H9 (cell line): ENCODE measurements around the gene CYBC1. TPM values are rescaled to one million over a fixed set of nuclear protein-coding genes. Genes with fewer than 3 reads are reported as not detected.

Source experiments
- DNase-seq: peaks from one replicate; pipeline ENCODE4 v3.0.0-alpha.2; 2017
- H2AFZ ChIP-seq: one replicate; pipeline ENCODE4 v1.6.1; 2013; ENCODE audit warnings: mild to moderate bottlenecking, low read length, control low read depth, moderate library complexity
- H2AK5ac ChIP-seq: 2 replicates; pipeline ENCODE4 v1.6.1; 2013; ENCODE audit warnings: low read length, control low read depth, mixed read lengths; ENCODE audit not compliant: insufficient read length
- H2BK120ac ChIP-seq: one replicate; pipeline ENCODE4 v1.6.1; 2013; ENCODE audit warnings: low read depth, mild to moderate bottlenecking, low read length, control low read depth, inconsistent platforms; ENCODE audit not compliant: poor library complexity, severe bottlenecking
- H2BK12ac ChIP-seq: 2 replicates; pipeline ENCODE4 v1.6.1; 2013; ENCODE audit warnings: low read length, control low read depth, mixed read lengths, low read depth; ENCODE audit not compliant: insufficient read length
- H2BK15ac ChIP-seq: 2 replicates; pipeline ENCODE4 v1.6.1; 2013; ENCODE audit warnings: low read depth, low read length, control low read depth
- H2BK20ac ChIP-seq: one replicate; pipeline ENCODE4 v1.6.1; 2013; ENCODE audit warnings: low read depth, mild to moderate bottlenecking, low read length, control low read depth, inconsistent platforms; ENCODE audit not compliant: poor library complexity, severe bottlenecking
- H2BK5ac ChIP-seq: 2 replicates; pipeline ENCODE4 v1.6.1; 2013; ENCODE audit warnings: low read length, control low read depth, mixed read lengths; ENCODE audit not compliant: insufficient read length
- H3K14ac ChIP-seq: 2 replicates; pipeline ENCODE4 v1.6.1; 2013; ENCODE audit warnings: low read length, control low read depth; ENCODE audit not compliant: insufficient read depth
- H3K18ac ChIP-seq: 2 replicates; pipeline ENCODE4 v1.6.1; 2013; ENCODE audit warnings: low read depth, mild to moderate bottlenecking, mixed read lengths, low read length, control low read depth; ENCODE audit not compliant: insufficient read length
- H3K23ac ChIP-seq: 2 replicates; pipeline ENCODE4 v1.6.1; 2013; ENCODE audit warnings: low read length, control low read depth, mixed read lengths, low read depth; ENCODE audit not compliant: insufficient read length
- H3K23me2 ChIP-seq: 2 replicates; pipeline ENCODE4 v1.6.1; 2013; ENCODE audit warnings: low read depth, mild to moderate bottlenecking, mixed read lengths, low read length, control low read depth; ENCODE audit not compliant: insufficient read length, poor library complexity, severe bottlenecking
- H3K27ac ChIP-seq: 2 replicates; pipeline ENCODE4 v1.5.1; 2013; ENCODE audit warnings: low read length, control low read depth, mixed read lengths, low read depth; ENCODE audit not compliant: insufficient read length
- H3K27me3 ChIP-seq: 2 replicates; pipeline ENCODE4 v1.6.1; 2013; ENCODE audit warnings: low read length, control low read depth, inconsistent platforms; ENCODE audit not compliant: insufficient read depth
- H3K4ac ChIP-seq: 2 replicates; pipeline ENCODE4 v1.6.1; 2013; ENCODE audit warnings: low read depth, mild to moderate bottlenecking, control low read depth, inconsistent platforms, low read length, moderate library complexity
- H3K4me1 ChIP-seq: 2 replicates; pipeline ENCODE4 v1.6.1; 2013; ENCODE audit warnings: low read length, control low read depth, inconsistent platforms; ENCODE audit not compliant: insufficient read depth
- H3K4me2 ChIP-seq: 2 replicates; pipeline ENCODE4 v1.6.1; 2013; ENCODE audit warnings: low read length, control low read depth, mixed read lengths; ENCODE audit not compliant: insufficient read length, insufficient read depth
- H3K56ac ChIP-seq: 2 replicates; pipeline ENCODE4 v1.6.1; 2013; ENCODE audit warnings: low read depth, mild to moderate bottlenecking, mixed read lengths, low read length, control low read depth; ENCODE audit not compliant: insufficient read length
- H3K79me1 ChIP-seq: 2 replicates; pipeline ENCODE4 v1.6.1; 2013; ENCODE audit warnings: low read depth, mild to moderate bottlenecking, moderate library complexity, low read length, control low read depth, inconsistent platforms; ENCODE audit not compliant: insufficient read depth, poor library complexity, severe bottlenecking
- H3K79me2 ChIP-seq: 2 replicates; pipeline ENCODE4 v1.6.1; 2013; ENCODE audit warnings: low read length, control low read depth, inconsistent platforms; ENCODE audit not compliant: insufficient read depth
- H3K9ac ChIP-seq: 2 replicates; pipeline ENCODE4 v1.6.1; 2013; ENCODE audit warnings: low read length, control low read depth, mixed read lengths; ENCODE audit not compliant: insufficient read length; ENCODE audit errors: extremely low read depth
- H3K9me3 ChIP-seq: one replicate; pipeline ENCODE4 v1.6.1; 2013; ENCODE audit warnings: low read depth, low read length, inconsistent platforms; ENCODE audit not compliant: control insufficient read depth
- H3T11ph ChIP-seq: one replicate; pipeline ENCODE4 v1.6.1; 2013; ENCODE audit warnings: mild to moderate bottlenecking, low read length, control low read depth, inconsistent platforms
- H4K20me1 ChIP-seq: one replicate; pipeline ENCODE4 v1.6.1; 2013; ENCODE audit not compliant: control insufficient read depth, insufficient read length, insufficient read depth
- H4K5ac ChIP-seq: 2 replicates; pipeline ENCODE4 v1.6.1; 2013; ENCODE audit warnings: low read depth, mild to moderate bottlenecking, mixed read lengths, low read length, control low read depth; ENCODE audit not compliant: insufficient read length
- H4K8ac ChIP-seq: replicated peaks from 2 replicates; pipeline ENCODE4 v1.6.1; 2013; ENCODE audit warnings: low read length, control low read depth, mixed read lengths, low read depth; ENCODE audit not compliant: insufficient read length
- H4K91ac ChIP-seq: 2 replicates; pipeline ENCODE4 v1.6.1; 2013; ENCODE audit warnings: low read depth, mild to moderate bottlenecking, moderate library complexity, mixed read lengths, low read length, control low read depth; ENCODE audit not compliant: insufficient read length
- H3K27ac Mint-ChIP-seq, 3 experiments: 2 replicates in 2 of 3; 3 replicates in 1 of 3; pipeline ENCODE4 v1.8.0; 2020 to 2021; ENCODE audit warnings: mixed read lengths in 3 of 3, mild to moderate bottlenecking in 1 of 3, moderate library complexity in 1 of 3
- H3K27me3 Mint-ChIP-seq: 2 replicates; pipeline ENCODE4 v1.8.0; 2021; ENCODE audit warnings: low read depth, mild to moderate bottlenecking, moderate library complexity, mixed read lengths
- H3K36me3 Mint-ChIP-seq, 3 experiments: 2 replicates in 2 of 3; 3 replicates in 1 of 3; pipeline ENCODE4 v1.8.0; 2020 to 2021; ENCODE audit warnings: low read depth in 3 of 3, mixed read lengths in 3 of 3; ENCODE audit not compliant: insufficient read depth in 1 of 3
- H3K4me1 Mint-ChIP-seq, 2 experiments: 2 replicates each; pipeline ENCODE4 v1.8.0; 2020; ENCODE audit warnings: mixed read lengths in 2 of 2
- H3K4me3 Mint-ChIP-seq, 2 experiments: 2 replicates in 1 of 2; 3 replicates in 1 of 2; pipeline ENCODE4 v1.8.0; 2020 to 2021; ENCODE audit warnings: mild to moderate bottlenecking in 2 of 2, mixed read lengths in 2 of 2, moderate library complexity in 1 of 2
- H3K9me3 Mint-ChIP-seq, 2 experiments: 2 replicates in 1 of 2; 3 replicates in 1 of 2; pipeline ENCODE4 v1.8.0; 2020; ENCODE audit warnings: mild to moderate bottlenecking in 2 of 2, mixed read lengths in 2 of 2, moderate library complexity in 1 of 2
- CTCF ChIP-seq: fragments of 200-600 bp; sonication (generic); conservative IDR thresholded peaks from 3 replicates; pipeline ENCODE4 v1.8.0; 2021; ENCODE audit warnings: antibody characterized with exemption, mild to moderate bottlenecking
- WGBS: extraction: QIAGEN DNeasy Blood & Tissue Kit; methylation state at CpG from one replicate; pipeline ENCODE4 v1.1.7; 2013; ENCODE audit warnings: missing lambda C conversion rate, low lambda C conversion rate, mixed read lengths; ENCODE audit not compliant: insufficient read length; ENCODE audit errors: extremely low coverage; 5-methylcytosine and 5-hydroxymethylcytosine counted together
- total RNA-seq: library from RNA; stranded (reverse); gene quantifications from 2 replicates; pipeline ENCODE4 v1.2.1, GENCODE V29; 2021

The CYBC1 gene
- total RNA-seq, 1 experiment from 2014 or later, result 81.7 TPM

- Histone ChIP-seq H3K79me2 (no peaks in the 10 kb centered on the region), H2AFZ (no peak overlapping the region), H3K18ac (no peak overlapping the region), H2BK20ac (no peak overlapping the region), H4K5ac (no peak overlapping the region), H4K8ac (no peak overlapping the region), H3K14ac (no peak overlapping the region), H3K23ac (no peak overlapping the region), H4K20me1 (no peaks in the 10 kb centered on the region), H3K9ac (no peak overlapping the region), H3K27me3 (no peaks in the 10 kb centered on the region), H3K4me1 (no peaks in the 10 kb centered on the region), H3K23me2 (no peaks in the 10 kb centered on the region), H3T11ph (no peak overlapping the region), H3K4me2 (no peak overlapping the region), H2AK5ac (no peak overlapping the region), H2BK12ac (no peak overlapping the region), H3K27ac (no peak overlapping the region), H3K56ac (no peak overlapping the region), H3K4ac (no peak overlapping the region), H2BK5ac (no peak overlapping the region), H3K79me1 (no peaks in the 10 kb centered on the region), H4K91ac (no peak overlapping the region), H2BK15ac (no peak overlapping the region), H2BK120ac (no peak overlapping the region), H3K9me3 (no peaks in the 10 kb centered on the region)
- Mint-ChIP-seq H3K27ac (no peak overlapping the region), H3K4me1 (no peaks in the 10 kb centered on the region), H3K9me3 (no peaks in the 10 kb centered on the region), H3K4me3 (no peak overlapping the region), H3K27me3 (no peaks in the 10 kb centered on the region), H3K36me3 (peaks cover 21 to 69% (median 68%) of the 10 kb centered on the region in 3 experiments)
- WGBS, result no CpG with 5 or more reads among the region's 8 CpGs
- no peak for DNase-seq
- no peak for TF ChIP-seq CTCF
Measured at GRCh38 chr17:82475458-82475857, 24.9 kb upstream of the CYBC1 start.
